Renal cortex interstitium (tissue), 15 donors: ENCODE data around the gene RPS4Y1. TPM values are rescaled to one million over a fixed set of nuclear protein-coding genes. Genes with fewer than 3 reads are reported as not detected.
"Not testable (repeated sequence)": the region's sequence is repeated elsewhere in the genome, so short reads cannot be mapped to it uniquely, and the experiment has no call there.

ENCODE experiments used
- DNase-seq, 11 donors: peaks; one replicate each; pipeline ENCODE4 v3.0.0-alpha.2; 2013; ENCODE audit warnings: low read depth in 9 of 11, low spot score in 4 of 11; ENCODE audit errors: extremely low read depth in 1 of 11
- long read RNA-seq, 16 experiments: transcript quantifications; one replicate each; lab custom pipeline, GENCODE V29; 2026
- polyA plus RNA-seq, 3 donors: library from polyadenylated mRNA; unstranded; fragments of 120-200 nt; gene quantifications; one replicate each; pipeline ENCODE4 v1.2.1, GENCODE V29; 2013; ENCODE audit not compliant: insufficient read length in 3 of 3

Gene RPS4Y1
- 100 to 1,000 TPM in 2 of 3 donors, 1 to 10 TPM in 1; 3.1 to 715 (median 655) TPM for polyA plus RNA-seq
- long read RNA-seq, donor 1, partial matches to known transcripts = 0 of 1 reads
- long read RNA-seq, donor 1, other reads (novel, unspliced or antisense) = 0 of 1 reads
- long read RNA-seq, donor 2, partial matches to known transcripts = 0 of 1 reads
- long read RNA-seq, donor 2, other reads (novel, unspliced or antisense) = 0 of 1 reads
- long read RNA-seq, donor 3, transcript RPS4Y1-203 (3 exons, 998 nt) = minor isoform, 18 of 612 reads
- long read RNA-seq, donor 3, transcript RPS4Y1-201 (7 exons, 1,305 nt) = major isoform, 350 of 612 reads
- long read RNA-seq, donor 3, partial matches to known transcripts = 239 of 612 reads
- long read RNA-seq, donor 3, other reads (novel, unspliced or antisense) = 5 of 612 reads
- long read RNA-seq, donor 4, transcript RPS4Y1-201 (7 exons, 1,305 nt) = major isoform, 212 of 364 reads
- long read RNA-seq, donor 4, transcript RPS4Y1-203 (3 exons, 998 nt) = minor isoform, 25 of 364 reads
- long read RNA-seq, donor 4, partial matches to known transcripts = 126 of 364 reads
- long read RNA-seq, donor 4, other reads (novel, unspliced or antisense) = 0 of 364 reads
- long read RNA-seq, donor 5 = 0 reads
- long read RNA-seq, donor 6, transcript RPS4Y1-203 (3 exons, 998 nt) = minor isoform, 45 of 361 reads
- long read RNA-seq, donor 6, transcript RPS4Y1-201 (7 exons, 1,305 nt) = major isoform, 185 of 361 reads
- long read RNA-seq, donor 6, partial matches to known transcripts = 129 of 361 reads
- long read RNA-seq, donor 6, other reads (novel, unspliced or antisense) = 0 of 361 reads
- long read RNA-seq, donor 7, transcript RPS4Y1-203 (3 exons, 998 nt) = minor isoform, 16 of 539 reads
- long read RNA-seq, donor 7, transcript RPS4Y1-201 (7 exons, 1,305 nt) = major isoform, 338 of 539 reads
- long read RNA-seq, donor 7, partial matches to known transcripts = 175 of 539 reads
- long read RNA-seq, donor 7, other reads (novel, unspliced or antisense) = 7 of 539 reads
- long read RNA-seq, donor 8, transcript RPS4Y1-203 (3 exons, 998 nt) = minor isoform, 50 of 736 reads
- long read RNA-seq, donor 8, transcript RPS4Y1-201 (7 exons, 1,305 nt) = major isoform, 435 of 736 reads
- long read RNA-seq, donor 8, partial matches to known transcripts = 244 of 736 reads
- long read RNA-seq, donor 8, other reads (novel, unspliced or antisense) = 7 of 736 reads
- long read RNA-seq, donor 9, transcript RPS4Y1-201 (7 exons, 1,305 nt) = major isoform, 205 of 341 reads
- long read RNA-seq, donor 9, transcript RPS4Y1-203 (3 exons, 998 nt) = minor isoform, 19 of 341 reads
- long read RNA-seq, donor 9, partial matches to known transcripts = 117 of 341 reads
- long read RNA-seq, donor 9, other reads (novel, unspliced or antisense) = 0 of 341 reads
- long read RNA-seq, donor 10, transcript RPS4Y1-201 (7 exons, 1,305 nt) = major isoform, 305 of 460 reads
- long read RNA-seq, donor 10, transcript RPS4Y1-203 (3 exons, 998 nt) = minor isoform, 21 of 460 reads
- long read RNA-seq, donor 10, partial matches to known transcripts = 134 of 460 reads
- long read RNA-seq, donor 10, other reads (novel, unspliced or antisense) = 0 of 460 reads
- long read RNA-seq, donor 11, transcript RPS4Y1-201 (7 exons, 1,305 nt) = major isoform, 185 of 273 reads
- long read RNA-seq, donor 11, transcript RPS4Y1-203 (3 exons, 998 nt) = minor isoform, 12 of 273 reads
- long read RNA-seq, donor 11, partial matches to known transcripts = 76 of 273 reads
- long read RNA-seq, donor 11, other reads (novel, unspliced or antisense) = 0 of 273 reads
- long read RNA-seq, donor 12, transcript RPS4Y1-203 (3 exons, 998 nt) = minor isoform, 21 of 195 reads
- long read RNA-seq, donor 12, transcript RPS4Y1-201 (7 exons, 1,305 nt) = major isoform, 86 of 195 reads
- long read RNA-seq, donor 12, partial matches to known transcripts = 88 of 195 reads
- long read RNA-seq, donor 12, other reads (novel, unspliced or antisense) = 0 of 195 reads
- long read RNA-seq, donor 13, partial matches to known transcripts = 0 of 3 reads
- long read RNA-seq, donor 13, other reads (novel, unspliced or antisense) = 0 of 3 reads
- long read RNA-seq, donor 14, transcript RPS4Y1-203 (3 exons, 998 nt) = minor isoform, 13 of 385 reads
- long read RNA-seq, donor 14, transcript RPS4Y1-201 (7 exons, 1,305 nt) = major isoform, 255 of 385 reads
- long read RNA-seq, donor 14, partial matches to known transcripts = 115 of 385 reads
- long read RNA-seq, donor 14, other reads (novel, unspliced or antisense) = 0 of 385 reads
- long read RNA-seq, donor 15, transcript RPS4Y1-203 (3 exons, 998 nt) = minor isoform, 11 of 178 reads
- long read RNA-seq, donor 15, transcript RPS4Y1-201 (7 exons, 1,305 nt) = major isoform, 113 of 178 reads
- long read RNA-seq, donor 15, partial matches to known transcripts = 54 of 178 reads
- long read RNA-seq, donor 15, other reads (novel, unspliced or antisense) = 0 of 178 reads
- long read RNA-seq, donor 16, transcript RPS4Y1-201 (7 exons, 1,305 nt) = major isoform, 575 of 917 reads
- long read RNA-seq, donor 16, transcript RPS4Y1-203 (3 exons, 998 nt) = minor isoform, 66 of 917 reads
- long read RNA-seq, donor 16, partial matches to known transcripts = 262 of 917 reads
- long read RNA-seq, donor 16, other reads (novel, unspliced or antisense) = 12 of 917 reads

DNA sequence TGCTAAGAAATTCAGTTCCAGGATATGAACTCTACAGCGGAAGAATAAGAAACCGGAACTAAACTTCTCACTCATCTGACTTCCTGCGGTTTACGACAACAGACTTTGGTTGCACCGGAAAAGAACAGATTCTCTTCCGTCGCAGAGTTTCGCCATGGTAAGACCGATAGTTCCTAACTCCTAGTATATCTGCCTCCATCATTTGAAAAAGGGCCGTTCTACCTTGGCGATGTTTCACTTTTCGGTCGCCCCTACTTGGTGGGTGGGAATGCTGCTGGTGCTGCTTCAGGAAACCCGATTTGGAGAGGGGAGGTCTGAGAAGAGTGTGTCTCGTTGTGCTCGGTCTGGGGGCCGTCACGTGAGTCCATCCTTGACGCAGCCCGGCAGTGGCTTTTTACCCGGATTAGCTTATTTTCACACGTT is at the start of gene RPS4Y1:
Gene RPS4Y1 (plus strand): TSS at position 132 of the 423 bp plus-strand sequence. CDS start 23 bp downstream, at position 155.
- peak in 6 of 11 donors; percentile 36 to 71 (median 42) for DNase-seq

DNA sequence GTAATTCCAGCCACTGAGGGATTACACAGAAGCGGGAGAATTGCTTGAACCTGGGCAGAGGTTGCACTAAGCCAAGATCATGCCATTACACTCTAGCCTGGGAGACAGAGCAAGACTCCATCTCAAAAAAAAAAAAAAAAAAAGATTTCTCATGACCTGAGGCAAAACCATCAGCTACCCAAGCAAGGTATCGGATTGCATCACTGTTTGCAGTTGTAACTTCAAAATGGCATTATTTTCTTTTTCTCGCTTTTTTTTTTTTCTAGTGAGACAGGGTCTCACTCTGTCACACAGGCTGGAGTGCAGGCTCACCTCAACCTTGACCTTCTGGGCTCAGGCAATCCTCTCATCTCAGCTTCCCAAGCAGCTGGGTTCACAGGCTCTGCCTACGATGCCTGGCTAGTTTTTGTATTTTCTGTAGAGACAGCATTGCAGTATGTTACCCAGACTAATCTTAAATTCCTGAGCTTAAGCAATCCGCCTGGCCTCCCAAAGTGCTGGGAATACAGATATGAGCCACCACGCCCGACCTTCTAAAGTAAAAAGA is 44.4 kb upstream of the RPS4Y1 start:
- DNase-seq = no peak

DNA sequence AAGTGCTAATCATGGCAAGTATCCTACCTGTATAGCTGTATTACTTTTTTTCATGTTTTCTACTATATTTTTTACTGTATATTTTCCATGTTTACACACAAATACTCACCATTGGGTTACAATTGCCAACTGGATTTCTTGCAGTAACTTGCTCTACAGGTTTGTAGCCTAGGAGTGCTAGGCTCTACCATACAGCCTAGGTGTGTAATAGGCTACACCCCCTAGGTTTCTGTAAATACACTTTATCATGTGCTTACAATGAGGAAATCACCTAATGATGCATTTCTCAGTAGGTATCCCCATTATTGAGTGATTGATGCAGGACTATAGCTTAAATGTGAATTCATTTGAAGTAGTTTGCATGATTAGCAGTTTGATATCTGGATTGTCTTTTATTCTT is 43.4 kb upstream of the RPS4Y1 start:
- no peak for DNase-seq

DNA sequence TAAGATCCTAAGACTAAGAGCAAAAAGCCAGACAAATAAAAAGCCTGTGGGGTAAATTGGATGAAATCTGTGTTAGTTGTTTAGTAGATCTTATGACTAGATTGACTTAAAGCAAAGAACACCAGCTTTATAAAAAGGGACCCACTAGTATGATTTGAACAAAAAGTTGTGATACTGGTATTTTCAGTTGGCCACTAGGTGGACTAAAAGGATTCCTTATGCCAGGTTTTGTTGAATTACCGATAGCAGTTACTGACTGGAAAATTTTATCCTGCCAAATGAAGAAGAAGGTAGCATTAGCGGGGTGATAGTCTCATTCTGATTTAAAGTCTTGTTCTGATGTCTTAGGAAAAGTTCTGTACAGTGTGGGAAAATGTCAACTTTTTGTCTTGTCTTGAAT is 41.2 kb upstream of the RPS4Y1 start:
- DNase-seq = no peak

DNA sequence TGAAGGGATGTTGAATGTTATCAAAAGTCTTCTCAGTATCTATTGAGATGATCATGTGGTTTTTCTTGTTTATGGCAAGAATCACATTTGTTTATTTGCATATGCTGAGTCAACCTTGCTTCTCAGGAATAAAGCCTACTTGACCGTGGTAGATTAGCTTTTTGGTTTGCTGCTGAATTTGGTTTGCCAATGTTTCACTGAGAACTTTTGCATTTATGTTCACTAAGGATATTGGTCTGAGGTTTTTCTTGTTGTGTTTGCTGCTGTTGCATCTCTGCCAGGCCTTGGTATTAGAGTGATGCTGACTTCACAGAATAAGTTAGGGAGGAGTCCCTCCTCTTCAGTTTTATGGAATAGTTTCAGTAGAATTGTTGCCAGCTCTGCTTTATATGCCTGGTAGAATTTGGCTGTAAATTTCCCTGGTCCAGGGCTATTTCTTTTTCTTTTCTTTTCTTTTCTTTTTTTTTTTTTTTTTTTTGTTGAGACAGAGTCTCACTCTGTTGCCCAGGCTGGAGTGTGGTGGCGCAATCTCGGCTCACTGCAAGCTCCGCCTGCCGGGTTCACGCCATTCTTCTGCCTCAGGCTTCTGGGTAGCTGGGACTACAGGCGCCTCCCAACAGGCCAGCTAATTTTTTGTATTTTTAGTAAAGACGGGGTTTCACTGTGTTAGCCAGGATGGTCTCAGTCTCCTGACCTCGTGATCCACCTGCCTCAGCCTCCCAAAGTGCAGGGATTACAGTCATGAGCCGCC is 24.1 kb upstream of the RPS4Y1 start:
- not testable (repeated sequence) for DNase-seq

DNA sequence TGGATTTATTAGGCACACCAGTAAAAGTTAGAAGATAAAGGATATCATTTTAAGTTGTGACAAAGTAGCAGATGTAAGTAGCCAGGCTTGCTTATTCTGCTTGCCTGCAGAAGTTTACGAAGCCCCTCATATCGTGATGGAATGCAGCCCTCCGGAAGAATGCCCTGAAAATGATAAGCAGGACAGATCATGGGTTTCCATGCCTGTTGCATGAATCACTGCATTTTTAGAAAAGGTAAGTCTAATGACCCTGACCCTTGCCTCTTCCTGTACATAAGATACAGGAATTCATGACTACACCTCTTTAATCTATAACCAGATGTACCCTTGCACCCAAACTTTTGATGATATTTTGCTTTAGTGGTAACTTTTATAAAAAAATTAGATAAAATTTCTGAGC is 16.9 kb upstream of the RPS4Y1 start:
- DNase-seq = no peak

DNA sequence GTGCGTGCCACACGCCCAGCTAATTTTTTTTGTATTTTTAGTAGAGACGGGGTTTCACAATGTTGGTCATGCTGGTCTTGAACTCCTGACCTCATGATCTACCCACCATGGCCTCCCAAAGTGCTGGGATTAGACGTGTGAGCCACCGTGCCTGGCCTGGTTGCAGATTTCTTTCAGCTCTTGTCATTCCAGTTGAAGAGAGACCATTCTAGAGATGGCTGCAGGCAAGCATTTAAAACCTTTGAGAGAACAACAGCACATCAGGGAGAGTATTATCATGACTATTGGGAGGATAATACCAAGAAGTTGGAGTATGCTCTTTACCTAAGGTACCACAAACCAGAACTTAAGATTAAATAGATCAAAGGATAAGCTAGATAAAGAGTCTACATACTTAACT is 12.9 kb upstream of the RPS4Y1 start:
- DNase-seq = no peak

DNA sequence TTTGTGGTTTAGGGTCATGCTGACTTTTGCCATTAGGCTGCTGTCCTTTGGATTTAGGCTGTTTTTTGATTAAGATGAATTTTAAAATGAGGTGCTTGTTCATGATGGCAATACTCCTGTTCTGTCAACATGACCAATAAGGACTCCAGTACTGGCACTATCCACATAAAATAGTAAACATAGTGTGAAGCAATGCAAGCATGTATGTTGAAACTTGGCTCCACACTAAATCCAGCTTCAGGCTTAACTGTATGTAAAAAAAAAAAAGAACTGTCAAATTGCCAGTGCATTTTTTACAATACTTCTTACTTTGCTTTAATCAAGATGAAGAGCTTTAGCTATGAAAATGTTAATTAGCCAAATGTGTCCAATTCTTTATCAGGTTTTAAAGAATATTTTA is 6.2 kb upstream of the RPS4Y1 start:
- no peak for DNase-seq

DNA sequence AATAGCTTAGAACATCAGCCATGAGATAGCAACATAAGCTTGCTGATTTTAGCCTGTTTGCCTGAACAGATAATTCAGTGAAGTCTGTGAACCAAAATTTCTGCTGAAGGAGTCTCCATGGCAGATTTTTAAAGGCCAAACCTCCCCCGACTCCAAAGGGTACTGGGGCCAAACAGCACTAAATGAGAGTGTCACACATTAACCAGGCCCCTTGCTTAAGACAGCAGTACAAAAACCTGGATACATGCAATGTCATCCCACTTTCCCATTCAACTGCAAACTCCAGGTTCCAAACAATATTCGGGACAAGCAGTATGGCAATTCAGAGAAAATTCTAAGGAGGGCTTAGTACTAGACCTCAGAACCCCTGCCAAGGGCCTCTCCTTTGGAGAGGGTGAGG is 4.3 kb upstream of the RPS4Y1 start:
- DNase-seq = no peak

DNA sequence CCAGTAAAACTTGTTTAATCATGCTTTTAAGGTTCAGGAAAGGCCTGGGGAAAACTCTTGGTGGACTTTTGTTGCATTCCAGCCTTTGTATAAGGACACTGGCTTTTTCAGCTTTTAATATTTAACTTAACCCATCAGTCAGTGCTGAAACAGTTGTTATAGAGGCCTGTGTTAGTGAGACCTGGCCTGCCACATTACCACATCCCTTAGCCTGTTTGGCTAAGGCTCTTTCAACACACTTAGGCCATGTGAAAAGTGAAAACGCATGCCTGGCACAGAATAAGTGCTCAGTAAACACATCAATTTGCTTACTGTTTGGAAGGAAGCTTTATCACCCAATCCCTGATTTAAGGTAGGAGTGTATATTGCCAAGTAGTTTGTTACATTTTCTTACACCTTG is 3.5 kb upstream of the RPS4Y1 start:
- DNase-seq = no peak

DNA sequence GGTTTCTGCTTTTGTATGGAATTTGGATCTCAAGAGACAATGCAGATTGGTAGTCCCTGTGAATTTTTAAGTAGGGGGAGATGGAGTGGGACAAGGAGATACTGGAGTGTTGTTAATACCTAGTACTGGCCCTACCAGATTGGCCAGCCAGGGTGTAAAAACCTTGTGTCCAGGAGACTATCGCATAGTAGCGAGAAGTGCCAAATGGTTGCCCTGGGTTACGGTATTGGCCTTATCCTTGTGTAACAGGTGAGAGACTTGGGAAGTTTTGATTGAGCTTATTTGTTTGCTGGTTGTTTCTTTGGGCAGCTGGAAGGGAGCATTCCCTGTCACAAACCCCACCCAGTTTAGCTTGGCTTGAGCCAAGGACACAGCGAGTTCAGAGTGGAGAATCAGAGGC is 5.4 kb downstream of the RPS4Y1 start:
- DNase-seq = no peak

DNA sequence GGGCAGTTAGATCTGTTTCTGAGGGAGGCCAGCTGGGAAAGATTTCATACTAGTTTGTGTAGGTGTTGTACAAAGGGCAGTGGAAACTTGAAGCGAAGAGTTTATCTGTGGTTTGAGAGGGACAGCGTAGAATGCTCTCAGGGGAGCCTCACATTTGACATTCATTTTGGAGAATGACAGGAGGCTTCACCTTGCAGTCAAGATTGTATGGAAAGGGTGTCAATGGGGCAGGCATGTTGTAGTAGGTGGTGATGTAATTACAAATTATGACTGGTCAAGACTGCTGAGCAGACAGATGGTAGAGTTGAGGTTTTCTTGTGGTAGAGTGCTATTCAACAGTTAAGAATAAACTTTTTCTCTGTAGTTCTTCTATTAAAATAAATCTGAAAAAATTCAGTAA is 7.0 kb downstream of the RPS4Y1 start:
- DNase-seq = no peak

DNA sequence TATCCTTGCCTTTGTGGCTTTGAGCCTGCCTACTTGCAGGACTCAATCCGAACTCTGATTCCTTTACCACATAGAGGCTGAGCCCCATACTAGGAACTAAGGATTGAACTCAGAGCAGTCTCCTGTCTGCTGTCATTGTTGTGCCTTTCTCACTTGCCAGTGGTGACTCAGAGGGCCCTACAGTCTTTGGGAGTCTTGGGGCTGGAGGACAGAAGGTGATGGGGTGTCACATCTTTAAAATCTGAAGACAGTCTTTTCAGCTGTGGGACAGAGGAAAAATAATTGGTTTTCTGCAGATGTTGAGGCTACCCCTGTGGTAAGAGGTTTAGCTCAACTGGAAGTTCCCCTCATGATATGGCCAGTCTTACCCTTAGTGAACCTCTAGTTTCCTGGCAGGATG is 8.0 kb downstream of the RPS4Y1 start:
- DNase-seq = no peak

DNA sequence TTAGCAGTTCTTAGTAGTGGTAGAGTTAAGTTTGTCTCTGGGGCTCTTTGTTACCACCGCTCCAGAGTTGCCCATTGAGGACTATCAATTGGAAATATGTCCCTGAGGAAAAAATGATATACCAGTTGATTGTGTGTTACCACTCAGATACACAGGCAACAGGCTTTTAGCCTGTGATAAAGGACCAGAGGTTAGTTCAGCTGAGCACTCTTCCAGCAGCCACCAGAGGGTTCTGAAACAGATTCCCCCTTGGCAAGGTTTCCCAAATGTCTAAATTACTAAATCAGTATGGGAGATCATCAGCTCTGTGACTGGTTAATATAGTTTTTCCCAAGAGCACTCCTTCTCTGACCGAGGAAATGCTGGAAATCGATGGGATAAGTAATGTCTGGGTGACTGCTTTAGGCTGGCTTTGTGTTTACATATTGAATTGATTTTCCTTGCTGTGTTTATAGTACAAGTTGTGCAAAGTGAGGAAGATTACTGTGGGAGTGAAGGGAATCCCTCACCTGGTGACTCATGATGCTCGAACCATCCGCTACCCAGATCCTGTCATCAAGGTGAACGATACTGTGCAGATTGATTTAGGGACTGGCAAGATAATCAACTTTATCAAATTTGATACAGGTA is 12.9 kb downstream of the RPS4Y1 start:
- DNase-seq = no peak

DNA sequence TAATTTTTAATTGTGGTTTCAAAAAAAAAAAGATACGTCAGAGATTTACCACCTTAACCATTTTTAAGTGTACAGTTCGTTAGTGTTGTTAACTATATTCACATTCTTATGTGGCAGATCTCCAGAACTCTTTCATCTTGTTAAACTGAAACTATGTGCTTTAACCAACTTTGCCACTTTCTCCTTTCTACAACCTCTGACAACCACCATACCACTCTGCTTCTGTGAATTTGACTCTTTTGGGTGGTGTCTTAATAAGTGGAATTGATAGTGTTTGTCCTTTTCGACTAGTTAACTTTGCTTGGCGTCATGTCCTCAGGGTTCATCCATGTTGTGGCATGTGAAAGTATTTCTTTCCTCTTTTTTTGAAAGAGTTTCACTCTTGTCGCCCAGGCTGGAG is 15.7 kb downstream of the RPS4Y1 start:
- DNase-seq = no peak
